HUES48 (cell line): Measurements from ENCODE around the gene DCTPP1.
A peak's percentile ranks its signal among the peaks of the same experiment; 100 is the strongest.

ENCODE experiments used
- H3K27ac ChIP-seq: one replicate; pipeline ENCODE4 v1.7.0; 2013; ENCODE audit warnings: low read depth, low read length, inconsistent platforms
- H3K27me3 ChIP-seq: 2 replicates; pipeline ENCODE4 v1.6.1; 2013; ENCODE audit warnings: mild to moderate bottlenecking, low read length; ENCODE audit not compliant: control insufficient read depth, insufficient read depth
- H3K36me3 ChIP-seq: 2 replicates; pipeline ENCODE4 v1.6.1; 2013; ENCODE audit warnings: low read length; ENCODE audit not compliant: control insufficient read depth, insufficient read depth
- H3K4me1 ChIP-seq: 2 replicates; pipeline ENCODE4 v1.6.1; 2013; ENCODE audit warnings: mild to moderate bottlenecking, low read length; ENCODE audit not compliant: control insufficient read depth, insufficient read depth
- H3K4me3 ChIP-seq: 2 replicates; pipeline ENCODE4 v1.5.1; 2013; ENCODE audit warnings: mild to moderate bottlenecking, low read depth, low read length
- H3K9ac ChIP-seq: 2 replicates; pipeline ENCODE4 v1.6.1; 2013; ENCODE audit warnings: mild to moderate bottlenecking, low read depth, low read length, moderate library complexity
- H3K9me3 ChIP-seq: 2 replicates; pipeline ENCODE4 v1.6.1; 2013; ENCODE audit warnings: low read length; ENCODE audit not compliant: control insufficient read depth, insufficient read depth

DCTPP1 gene

DNA sequence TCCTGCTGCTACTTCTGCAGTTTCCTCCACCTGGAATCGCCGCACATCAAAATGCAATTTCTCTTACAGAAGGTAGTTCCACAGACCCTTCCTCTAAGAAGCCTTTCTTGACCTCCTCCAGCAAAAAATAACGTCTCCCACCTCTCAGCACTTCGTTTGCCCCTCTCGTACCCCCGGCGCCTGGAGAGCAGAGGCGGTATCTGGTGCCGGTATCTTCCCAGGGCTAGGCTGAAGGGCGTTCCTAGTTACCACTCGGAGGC is 482 bp downstream of the DCTPP1 start:
- Histone ChIP-seq H3K36me3 (peaks cover 23% of the 10 kb centered on the region), H3K27ac (peak overlapping the region; percentile 16), H3K4me3 (peak overlapping the region; percentile 77), H3K9me3 (no peaks in the 10 kb centered on the region), H3K4me1 (peaks cover 5% of the 10 kb centered on the region; the same call in 1 of the 2 replicates), H3K27me3 (no peaks in the 10 kb centered on the region), H3K9ac (peak overlapping the region; percentile 39)

DNA sequence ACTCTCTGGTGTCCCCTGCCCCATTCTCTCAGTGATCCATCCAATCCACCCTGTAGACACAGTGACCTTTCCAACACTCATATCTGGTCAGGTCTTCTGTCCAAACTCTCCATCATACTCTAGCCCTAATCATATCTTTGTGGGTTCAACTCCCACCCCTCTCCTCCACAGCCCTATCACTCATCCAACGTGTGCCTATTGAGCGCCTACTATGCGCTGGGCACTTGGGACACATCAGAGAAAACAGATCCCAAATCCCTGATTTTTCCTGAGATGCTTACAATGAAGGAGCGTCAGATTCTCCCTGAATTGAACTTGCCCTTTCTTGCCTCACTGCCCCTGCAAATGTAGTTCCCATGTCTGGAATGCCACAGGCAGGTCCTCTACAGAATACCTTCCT is 1.8 kb downstream of the DCTPP1 start:
- H3K27ac ChIP-seq, result no peak overlapping the region

DNA sequence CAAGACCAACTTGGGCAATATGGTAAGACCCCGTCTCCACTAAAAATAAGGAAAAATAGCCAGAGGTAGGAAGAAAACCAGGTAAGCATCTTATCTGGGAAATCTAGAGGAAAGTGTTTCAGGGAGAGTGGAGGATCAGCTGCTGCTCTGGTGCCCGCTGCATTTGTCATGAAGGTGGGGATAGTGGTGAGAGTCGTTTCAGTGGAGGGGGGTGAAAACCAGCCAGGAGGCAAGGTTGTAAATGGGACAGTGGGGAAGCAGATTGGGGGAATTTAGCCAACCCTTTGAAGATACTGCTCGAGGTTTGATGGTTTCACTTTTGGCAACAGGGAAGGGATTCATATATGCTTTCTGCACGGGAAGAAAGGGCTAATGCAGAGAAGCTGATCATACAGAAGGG is 8.8 kb downstream of the DCTPP1 start:
- Histone ChIP-seq H3K4me3 (no peak overlapping the region), H3K27ac (no peak overlapping the region), H3K4me1 (peaks cover 5% of the 10 kb centered on the region), H3K27me3 (no peaks in the 10 kb centered on the region), H3K36me3 (peaks cover 47% of the 10 kb centered on the region), H3K9ac (no peak overlapping the region), H3K9me3 (no peaks in the 10 kb centered on the region)

More for the DNA sequence above, 1.8 kb downstream of the DCTPP1 start:
- H3K4me1 ChIP-seq, result peaks cover 5% of the 10 kb centered on the region; the same call in 1 of the 2 replicates
- no peaks in the 10 kb centered on the region for H3K27me3 ChIP-seq
- H3K9ac ChIP-seq, result no peak overlapping the region
- no peak overlapping the region for H3K4me3 ChIP-seq
- no peaks in the 10 kb centered on the region for H3K9me3 ChIP-seq
- peaks cover 34% of the 10 kb centered on the region for H3K36me3 ChIP-seq

DNA sequence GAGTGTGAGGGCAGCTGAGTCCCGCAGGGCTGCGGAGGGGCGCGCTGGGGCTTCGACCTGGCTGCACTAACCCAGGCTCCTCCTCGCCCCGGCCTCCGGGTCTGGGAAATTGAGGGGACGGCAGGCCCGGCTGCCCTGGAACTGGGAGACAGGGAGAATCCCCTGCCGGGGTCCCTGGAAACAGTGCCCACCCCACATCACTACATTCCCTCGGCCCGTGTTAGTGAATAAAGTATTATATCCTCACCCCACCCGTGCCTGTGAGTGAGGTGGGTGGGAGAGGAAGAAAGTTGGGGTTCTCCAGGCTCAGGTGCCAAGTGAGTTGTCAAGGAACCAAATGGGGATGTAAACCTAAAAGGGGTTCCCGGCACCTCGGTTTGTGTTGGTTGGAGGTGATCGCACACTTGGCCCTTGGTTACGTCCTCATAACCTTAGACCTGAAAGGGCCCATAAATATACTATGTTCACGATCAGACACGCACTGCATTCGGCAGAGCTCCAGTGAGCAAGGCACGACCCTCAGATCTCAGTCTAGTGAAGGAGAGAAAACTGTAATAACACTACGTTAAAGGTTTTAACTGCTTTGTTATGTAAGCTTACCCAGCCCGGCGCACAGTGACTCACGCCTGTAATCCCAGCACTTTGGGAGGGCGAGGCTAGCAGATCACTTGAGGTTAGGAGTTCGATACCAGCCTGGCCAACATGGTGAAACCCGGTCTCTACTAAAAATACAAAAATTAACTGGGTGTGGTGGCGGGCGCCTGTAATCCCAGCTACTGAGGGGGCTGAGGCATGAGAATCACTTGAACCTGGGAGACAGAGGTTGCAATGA is 11.3 kb downstream of the DCTPP1 start:
- Histone ChIP-seq H3K27ac (peak overlapping the region; percentile 76), H3K9ac (no peak overlapping the region; the same call in 1 of the 2 replicates), H3K36me3 (peaks cover 38% of the 10 kb centered on the region), H3K4me3 (peak overlapping the region; percentile 62), H3K27me3 (no peaks in the 10 kb centered on the region), H3K9me3 (no peaks in the 10 kb centered on the region), H3K4me1 (peaks cover 5% of the 10 kb centered on the region)

DNA sequence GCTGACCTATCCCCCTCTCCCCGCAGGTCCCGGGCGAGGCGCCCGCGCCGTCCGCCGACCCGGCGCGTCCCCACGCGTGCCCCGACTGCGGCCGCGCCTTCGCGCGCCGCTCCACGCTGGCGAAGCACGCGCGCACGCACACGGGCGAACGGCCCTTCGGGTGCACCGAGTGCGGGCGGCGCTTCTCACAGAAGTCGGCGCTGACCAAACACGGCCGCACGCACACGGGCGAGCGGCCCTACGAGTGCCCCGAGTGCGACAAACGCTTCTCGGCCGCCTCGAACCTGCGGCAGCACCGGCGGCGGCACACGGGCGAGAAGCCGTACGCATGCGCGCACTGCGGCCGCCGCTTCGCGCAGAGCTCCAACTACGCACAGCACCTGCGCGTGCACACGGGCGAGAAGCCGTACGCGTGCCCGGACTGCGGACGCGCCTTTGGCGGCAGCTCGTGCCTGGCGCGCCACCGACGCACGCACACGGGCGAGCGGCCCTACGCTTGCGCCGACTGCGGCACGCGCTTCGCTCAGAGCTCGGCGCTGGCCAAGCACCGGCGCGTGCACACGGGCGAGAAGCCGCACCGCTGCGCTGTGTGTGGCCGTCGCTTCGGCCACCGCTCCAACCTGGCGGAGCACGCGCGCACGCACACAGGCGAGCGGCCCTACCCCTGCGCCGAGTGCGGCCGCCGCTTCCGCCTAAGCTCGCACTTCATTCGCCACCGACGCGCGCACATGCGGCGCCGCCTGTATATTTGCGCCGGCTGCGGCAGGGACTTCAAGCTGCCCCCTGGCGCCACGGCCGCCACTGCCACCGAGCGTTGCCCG is 12.1 kb downstream of the DCTPP1 start:
- Histone ChIP-seq H3K9ac (peak overlapping the region; percentile 39; the same call in 1 of the 2 replicates), H3K36me3 (peaks cover 42% of the 10 kb centered on the region), H3K9me3 (no peaks in the 10 kb centered on the region), H3K27ac (peak overlapping the region; percentile 76), H3K4me1 (peaks cover 5% of the 10 kb centered on the region), H3K4me3 (peak overlapping the region; percentile 62), H3K27me3 (no peaks in the 10 kb centered on the region)

DNA sequence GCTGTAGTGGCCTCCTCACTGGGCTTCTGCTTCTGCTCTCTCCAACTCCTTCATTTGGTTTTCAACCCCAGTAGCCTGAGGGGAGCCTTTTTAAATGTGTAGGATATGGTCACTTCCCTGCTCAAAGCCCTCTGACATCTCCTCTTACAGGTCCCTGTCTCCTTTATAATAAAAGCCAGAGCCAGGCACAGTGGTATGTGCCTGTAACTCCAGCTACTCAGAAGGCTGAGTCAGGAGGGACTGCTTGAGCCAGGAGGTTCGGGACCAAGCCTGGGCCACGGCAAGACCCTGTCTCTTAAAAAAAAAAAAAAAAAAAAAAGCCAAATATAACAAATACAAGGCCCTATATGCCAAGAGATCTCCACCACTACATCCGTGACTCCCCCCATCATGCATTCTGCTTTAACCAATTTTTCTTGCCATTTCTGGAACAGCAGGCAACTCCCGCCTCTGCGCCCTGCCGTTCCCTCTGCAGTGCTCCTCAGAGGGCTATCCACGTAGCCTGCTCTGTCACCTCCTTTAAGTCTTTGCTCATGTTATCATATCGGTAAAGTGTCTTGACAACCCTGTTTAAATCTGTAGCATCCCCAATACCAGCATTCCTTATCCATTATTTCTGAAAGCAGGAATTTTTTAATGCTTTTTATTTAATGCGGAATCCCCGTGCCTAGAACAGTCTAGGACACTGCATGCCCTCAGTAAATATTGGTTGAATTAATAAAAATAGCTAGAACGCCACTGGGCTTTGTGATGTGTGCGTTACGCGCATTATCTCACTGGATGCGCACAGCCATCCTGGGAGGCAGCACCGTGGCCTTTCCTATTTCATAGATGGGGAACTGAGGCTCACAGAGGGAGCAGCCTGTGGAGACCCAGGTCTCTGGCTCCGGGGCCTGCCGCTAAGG is 13.0 kb downstream of the DCTPP1 start:
- peaks cover 42% of the 10 kb centered on the region for H3K36me3 ChIP-seq
- no peaks in the 10 kb centered on the region for H3K9me3 ChIP-seq
- H3K4me3 ChIP-seq, result peak overlapping the region; percentile 62
- no peaks in the 10 kb centered on the region for H3K27me3 ChIP-seq
- peak overlapping the region; percentile 39; the same call in 1 of the 2 replicates for H3K9ac ChIP-seq
- H3K27ac ChIP-seq, result peak overlapping the region; percentile 76
- H3K4me1 ChIP-seq, result peaks cover 5% of the 10 kb centered on the region

DNA sequence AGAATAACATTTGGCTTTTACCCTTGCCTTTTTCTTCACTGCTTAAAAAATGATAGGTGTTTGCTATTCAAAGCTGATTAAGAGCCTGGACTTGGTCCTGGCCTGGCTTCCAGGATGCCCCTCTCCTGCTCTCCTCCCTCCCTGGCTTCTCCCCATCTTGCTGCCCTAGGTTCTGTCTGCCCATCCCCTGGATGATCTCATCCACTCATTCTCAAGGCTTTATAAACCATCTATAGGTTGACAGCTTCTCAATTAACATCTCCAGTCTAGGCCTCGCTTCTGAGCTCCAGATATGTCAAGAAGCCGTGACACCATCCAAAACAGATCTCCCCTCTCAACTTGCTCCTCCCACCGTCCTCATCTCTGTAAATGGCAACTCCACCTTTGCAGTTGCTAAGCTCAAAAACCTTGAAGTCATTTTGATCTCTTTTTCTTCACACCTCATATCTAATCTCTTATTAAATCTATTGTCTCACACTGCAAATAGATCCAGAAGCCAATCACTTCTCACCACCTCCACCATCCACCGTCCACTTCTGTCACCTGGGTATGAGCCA is 13.7 kb downstream of the DCTPP1 start:
- Histone ChIP-seq H3K4me1 (peaks cover 5% of the 10 kb centered on the region), H3K9me3 (no peaks in the 10 kb centered on the region), H3K27ac (no peak overlapping the region), H3K9ac (no peak overlapping the region), H3K27me3 (no peaks in the 10 kb centered on the region), H3K36me3 (peaks cover 43% of the 10 kb centered on the region), H3K4me3 (no peak overlapping the region)

DNA sequence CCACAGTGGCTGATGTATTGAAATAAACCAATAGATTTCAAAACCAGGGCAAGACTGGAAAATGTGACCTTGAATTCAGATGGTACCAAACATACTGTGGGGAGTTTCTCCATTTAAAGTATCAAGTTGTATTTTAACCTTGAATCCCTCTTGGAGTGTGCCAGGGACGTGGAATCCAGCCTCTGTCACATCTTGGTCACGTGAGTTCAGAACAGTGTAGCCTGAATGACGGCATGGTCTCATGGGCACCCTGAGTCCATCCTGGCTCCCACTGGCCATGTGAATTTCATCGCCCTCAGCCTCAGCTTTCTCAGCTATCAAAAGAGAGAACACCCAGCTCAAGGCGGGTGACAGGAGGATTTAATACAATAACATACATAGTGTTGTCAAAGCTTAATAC is 15.7 kb downstream of the DCTPP1 start:
- H3K9me3 ChIP-seq, result no peaks in the 10 kb centered on the region
- H3K36me3 ChIP-seq, result peaks cover 41% of the 10 kb centered on the region
- no peak overlapping the region for H3K9ac ChIP-seq
- no peak overlapping the region for H3K27ac ChIP-seq
- peaks cover 10% of the 10 kb centered on the region for H3K4me1 ChIP-seq
- no peak overlapping the region for H3K4me3 ChIP-seq
- no peaks in the 10 kb centered on the region for H3K27me3 ChIP-seq

DNA sequence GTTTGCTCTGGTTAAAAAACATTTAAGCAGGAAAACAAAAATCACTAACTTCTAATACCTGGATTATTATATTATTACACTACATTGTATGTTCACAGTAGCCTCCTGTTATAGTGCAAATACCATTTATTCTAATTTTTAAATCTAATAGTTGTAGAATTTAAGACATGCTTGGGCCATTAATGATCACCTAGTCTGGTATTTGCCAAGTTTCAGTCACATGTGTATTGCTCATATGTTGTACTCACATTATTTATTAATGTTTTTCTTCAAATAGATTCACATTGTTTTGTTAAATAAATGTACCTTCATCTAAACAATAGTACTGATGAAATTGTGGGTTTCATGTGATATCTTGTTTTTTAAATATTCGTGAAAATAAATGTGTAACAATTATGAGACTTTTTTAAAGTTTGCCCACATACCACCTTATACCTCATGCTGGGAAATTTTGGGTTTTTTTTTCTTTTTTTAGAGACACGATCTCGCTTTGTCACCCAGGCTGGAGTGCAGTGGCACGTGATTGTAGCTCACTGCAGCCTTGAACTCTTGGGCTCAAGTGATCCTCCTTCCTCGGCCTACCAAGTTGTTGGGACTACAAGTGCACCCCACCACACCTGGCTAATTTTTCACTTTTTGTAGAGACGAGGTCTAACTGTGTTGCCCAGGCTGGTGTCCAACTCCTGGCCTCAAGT is 16.6 kb downstream of the DCTPP1 start:
- Histone ChIP-seq H3K36me3 (peaks cover 41% of the 10 kb centered on the region), H3K4me3 (no peak overlapping the region), H3K27me3 (no peaks in the 10 kb centered on the region), H3K27ac (no peak overlapping the region), H3K9me3 (no peaks in the 10 kb centered on the region), H3K4me1 (peaks cover 6% of the 10 kb centered on the region), H3K9ac (no peak overlapping the region)
